Measurements from ENCODE around the gene CREBBP.

The CREBBP gene

DNA sequence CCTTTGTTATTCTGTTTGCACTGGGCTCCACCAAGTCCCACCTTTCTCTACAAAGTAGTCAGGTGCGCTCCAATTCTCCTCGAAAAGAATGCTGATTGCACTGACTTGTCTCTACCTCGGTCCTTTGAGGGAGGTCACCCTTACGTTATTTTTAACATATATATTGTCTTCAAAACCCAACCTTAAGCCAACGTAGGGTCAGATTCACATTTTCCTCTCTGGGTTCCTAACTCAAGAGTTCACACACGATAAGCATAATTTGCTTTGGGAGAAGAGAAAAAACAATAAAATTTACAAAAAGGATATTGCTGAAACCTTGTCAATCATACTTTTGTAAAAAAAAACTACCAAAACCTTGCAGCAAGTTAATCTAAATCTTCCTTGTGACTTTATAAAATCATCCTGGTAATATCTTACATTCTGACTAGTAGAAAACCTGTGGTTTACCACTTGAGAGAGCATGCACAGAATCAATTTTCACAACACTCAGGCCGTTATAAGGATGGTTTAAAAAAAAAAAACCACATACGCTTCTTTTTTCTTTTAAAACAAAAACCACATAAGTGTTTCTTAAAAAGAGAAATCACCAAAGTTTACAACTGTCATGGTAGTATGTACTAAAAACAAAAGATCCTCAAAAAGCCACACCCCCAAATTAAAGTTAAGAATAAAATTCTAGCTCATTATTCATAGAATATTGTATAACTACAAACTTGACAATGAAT lies 91.0 kb downstream of the CREBBP start:
- no peak overlapping the region for H3K4me3 ChIP-seq (replicated peaks in 1 of 2; ENCODE audit: low read depth in 2 of 2, low read length in 2 of 2)
- DNase-seq (ENCODE audit: low read depth in 2 of 2): no peak
- TF ChIP-seq, protein P1, sequence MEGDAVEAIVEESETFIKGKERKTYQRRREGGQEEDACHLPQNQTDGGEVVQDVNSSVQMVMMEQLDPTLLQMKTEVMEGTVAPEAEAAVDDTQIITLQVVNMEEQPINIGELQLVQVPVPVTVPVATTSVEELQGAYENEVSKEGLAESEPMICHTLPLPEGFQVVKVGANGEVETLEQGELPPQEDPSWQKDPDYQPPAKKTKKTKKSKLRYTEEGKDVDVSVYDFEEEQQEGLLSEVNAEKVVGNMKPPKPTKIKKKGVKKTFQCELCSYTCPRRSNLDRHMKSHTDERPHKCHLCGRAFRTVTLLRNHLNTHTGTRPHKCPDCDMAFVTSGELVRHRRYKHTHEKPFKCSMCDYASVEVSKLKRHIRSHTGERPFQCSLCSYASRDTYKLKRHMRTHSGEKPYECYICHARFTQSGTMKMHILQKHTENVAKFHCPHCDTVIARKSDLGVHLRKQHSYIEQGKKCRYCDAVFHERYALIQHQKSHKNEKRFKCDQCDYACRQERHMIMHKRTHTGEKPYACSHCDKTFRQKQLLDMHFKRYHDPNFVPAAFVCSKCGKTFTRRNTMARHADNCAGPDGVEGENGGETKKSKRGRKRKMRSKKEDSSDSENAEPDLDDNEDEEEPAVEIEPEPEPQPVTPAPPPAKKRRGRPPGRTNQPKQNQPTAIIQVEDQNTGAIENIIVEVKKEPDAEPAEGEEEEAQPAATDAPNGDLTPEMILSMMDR (IDR thresholded peaks at IDR 0.05; ENCODE audit: low read depth, low read length): no peak

DNA sequence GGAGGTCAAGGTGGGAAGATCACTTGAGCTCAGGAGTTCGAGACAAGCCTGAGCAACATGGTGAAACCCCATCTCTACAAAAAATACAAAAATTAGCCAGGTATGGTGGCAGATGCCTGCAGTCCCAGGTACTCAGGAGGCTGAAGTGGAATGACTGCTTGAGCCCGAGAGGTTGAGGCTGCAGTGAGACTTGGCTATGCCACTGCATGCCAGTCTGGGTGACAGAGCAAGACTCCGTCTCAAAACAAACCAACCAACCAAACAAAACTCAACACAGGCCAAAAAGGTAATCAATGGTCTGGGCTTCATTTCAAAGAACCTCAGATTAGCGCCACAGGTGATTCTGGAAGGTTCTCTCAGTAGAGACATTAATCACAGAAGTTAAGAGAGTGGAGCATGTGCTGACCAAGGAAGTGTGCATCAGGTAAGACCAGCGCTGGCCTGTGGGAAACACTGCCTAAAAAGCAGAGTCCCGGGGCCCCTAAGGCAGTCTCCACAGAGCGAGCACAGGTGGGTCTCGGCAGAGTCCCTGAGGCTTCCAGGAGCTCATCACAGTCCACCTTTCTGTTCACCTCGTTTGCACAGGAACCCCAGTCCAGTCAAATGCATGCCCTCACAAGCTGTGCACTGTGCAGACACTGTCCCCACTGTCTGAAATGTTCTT lies 91.7 kb downstream of the CREBBP start:
- DNase-seq (ENCODE audit: low read depth in 2 of 2): no peak
- TF ChIP-seq, protein P1 (IDR thresholded peaks at IDR 0.05; ENCODE audit: low read depth, low read length): no peak
- no peak overlapping the region for H3K4me3 ChIP-seq (replicated peaks in 1 of 2; ENCODE audit: low read depth in 2 of 2, low read length in 2 of 2)

DNA sequence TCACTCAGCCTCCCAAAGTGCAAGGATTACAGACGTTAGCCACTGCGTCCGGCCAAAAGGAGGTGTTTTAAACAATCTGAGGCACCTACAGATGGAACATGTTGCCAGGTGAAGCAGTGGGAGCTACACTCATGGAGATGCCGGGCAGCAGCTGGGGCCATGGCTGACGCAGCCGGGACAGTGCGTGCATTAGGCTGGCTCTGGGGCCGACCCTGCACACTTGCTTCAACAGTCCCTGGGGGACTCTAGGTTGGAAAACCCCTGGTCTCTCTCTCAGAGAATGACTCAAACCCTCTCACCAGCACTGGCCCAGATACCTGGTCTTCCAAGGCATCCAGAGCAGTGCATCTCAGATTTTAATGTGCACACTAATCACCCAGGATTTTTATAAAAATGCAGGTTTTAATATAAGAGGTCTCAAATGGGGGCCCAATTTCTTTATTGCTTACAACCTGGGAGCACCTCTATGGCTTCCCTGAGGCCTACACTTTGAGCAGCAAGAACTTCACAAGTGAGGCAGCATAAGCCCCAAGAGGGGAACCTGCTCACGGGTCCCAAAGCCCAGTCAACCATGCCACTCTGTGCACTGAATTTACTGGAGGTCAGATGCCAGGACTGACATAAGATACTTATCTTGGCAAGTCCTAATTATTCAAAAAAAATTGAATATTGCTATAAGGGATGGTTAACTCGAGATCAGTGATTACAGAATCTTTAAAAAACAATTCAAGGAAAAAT lies 92.4 kb downstream of the CREBBP start:
- DNase-seq (ENCODE audit: low read depth in 2 of 2): no peak
- TF ChIP-seq, protein P1 (IDR thresholded peaks at IDR 0.05; ENCODE audit: low read depth, low read length): no peak
- H3K4me3 ChIP-seq (replicated peaks in 1 of 2; ENCODE audit: low read depth in 2 of 2, low read length in 2 of 2): no peak overlapping the region

DNA sequence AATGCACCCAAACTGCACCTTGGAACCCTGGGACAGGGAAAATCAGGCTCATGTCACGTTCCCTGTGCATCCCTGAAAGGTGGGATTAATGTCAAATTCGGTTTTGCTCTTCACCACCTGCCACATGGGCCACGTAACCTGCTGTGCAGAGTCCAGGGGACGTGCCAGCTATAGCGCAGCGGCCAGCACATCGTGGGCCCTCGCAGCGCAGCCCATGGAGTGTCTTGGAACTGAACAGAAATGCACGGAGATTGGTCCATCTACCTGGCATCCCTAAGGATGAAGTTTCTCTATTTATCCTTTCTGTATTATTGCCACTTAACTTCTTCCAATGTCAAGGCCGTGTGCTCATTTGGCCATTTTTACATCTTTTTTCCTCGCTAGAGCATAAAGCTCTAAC lies 95.1 kb downstream of the CREBBP start:
- TF ChIP-seq, protein P1 (IDR thresholded peaks at IDR 0.05; ENCODE audit: low read depth, low read length): no peak
- H3K4me3 ChIP-seq (replicated peaks in 1 of 2; ENCODE audit: low read depth in 2 of 2, low read length in 2 of 2): no peak overlapping the region
- DNase-seq (ENCODE audit: low read depth in 2 of 2): no peak

DNA sequence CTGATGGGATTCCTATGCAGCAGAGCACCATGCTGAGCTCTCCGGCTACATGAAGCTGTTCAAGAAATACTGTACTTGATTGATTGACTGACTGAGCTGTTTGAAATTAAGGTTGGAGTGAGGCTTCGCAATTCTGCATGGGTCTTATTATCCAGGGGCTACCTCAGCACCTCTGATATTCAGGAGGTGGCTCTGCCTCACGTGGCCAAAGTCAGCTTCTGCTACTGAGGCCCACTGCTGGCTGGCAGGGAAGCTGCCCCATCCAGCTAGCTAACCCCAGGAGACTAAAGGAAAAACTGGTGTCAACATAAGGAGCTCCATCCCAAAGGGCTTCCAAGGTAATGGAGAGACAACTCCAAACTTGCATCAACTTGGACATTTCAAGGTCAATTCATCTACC lies 97.0 kb downstream of the CREBBP start:
- DNase-seq (ENCODE audit: low read depth in 2 of 2): no peak
- TF ChIP-seq, protein P1 (IDR thresholded peaks at IDR 0.05; ENCODE audit: low read depth, low read length): no peak
- H3K4me3 ChIP-seq (replicated peaks in 1 of 2; ENCODE audit: low read depth in 2 of 2, low read length in 2 of 2): no peak overlapping the region

DNA sequence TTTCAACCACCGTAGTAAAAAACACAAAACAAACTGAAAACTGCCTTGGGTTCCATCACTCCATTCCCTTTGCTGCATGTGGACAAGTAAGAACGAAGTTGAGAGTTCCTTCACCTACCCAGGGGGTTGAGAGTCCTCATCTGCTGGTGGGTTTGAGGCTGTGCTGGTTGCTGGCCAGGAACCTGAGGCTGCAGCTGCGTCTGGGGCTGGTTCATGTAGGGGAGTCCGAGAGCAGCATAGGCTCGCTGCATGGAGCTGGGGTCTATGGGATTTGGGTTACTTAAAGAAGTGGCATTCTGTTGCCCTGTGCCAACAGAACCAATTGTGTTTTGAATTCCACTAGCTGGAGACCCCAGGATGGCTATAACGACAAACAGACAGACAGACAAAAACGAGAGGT lies 97.9 kb downstream of the CREBBP start:
- H3K4me3 ChIP-seq (replicated peaks in 1 of 2; ENCODE audit: low read depth in 2 of 2, low read length in 2 of 2): no peak overlapping the region
- TF ChIP-seq, protein P1 (IDR thresholded peaks at IDR 0.05; ENCODE audit: low read depth, low read length): no peak
- no peak for DNase-seq (ENCODE audit: low read depth in 2 of 2)

Measured in cardiac fibroblast (primary cell).